ENCODE results near the gene KAZN. TPM values are rescaled to one million over a fixed set of nuclear protein-coding genes. Genes with fewer than 3 reads are reported as not detected.

KAZN gene
- total and polyA plus RNA-seq, 2 of the 8 experiments (the other 6 are each of a cell fraction or from before 2014, with no cell fraction given) = 3.7 to 11.8 TPM

- Histone ChIP-seq H3K79me2 (ENCODE audit: control insufficient read depth in 1 of 2, insufficient read depth in 2 of 2, low read length in 2 of 2) (no peaks in the 10 kb centered on the region; a peak in 1 of 4 replicates), H3K23me2 (ENCODE audit: low read depth, low read length) (peaks cover 2% of the 10 kb centered on the region; the same call in 1 of the 2 replicates), H4K5ac (ENCODE audit: insufficient read length, low read depth, low read length) (no peak overlapping the region), H3K4ac (replicated peaks; ENCODE audit: insufficient read length, low read depth, low read length) (no peak overlapping the region), H3K9ac (replicated peaks in 1 of 4; ENCODE audit: extremely low read depth in 1 of 4, low read depth in 3 of 4, low read length in 3 of 4) (no peak overlapping the region), H2AFZ (ENCODE audit: low read length) (no peak overlapping the region), H4K91ac (replicated peaks; ENCODE audit: insufficient read length, low read length) (peak overlapping the region; percentile 25), H2BK12ac (ENCODE audit: low read depth, low read length) (peak overlapping the region; percentile 30; the same call in 1 of the 2 replicates), H4K20me1 (replicated peaks in 1 of 2; ENCODE audit: control insufficient read depth in 1 of 2, insufficient read depth in 2 of 2, low read length in 2 of 2) (peaks cover 0 to 2% of the 10 kb centered on the region in 2 experiments), H4K8ac (ENCODE audit: extremely low read depth, insufficient read depth, low read length) (peak overlapping the region; percentile 53; the same call in 1 of the 2 replicates), H2BK120ac (replicated peaks; ENCODE audit: low read depth, low read length) (no peak overlapping the region), H3K18ac (ENCODE audit: extremely low read depth, low read length) (no peak overlapping the region; the same call in 1 of the 2 replicates), H2AK5ac (ENCODE audit: low read depth, low read length) (peak overlapping the region; percentile 78; the same call in 1 of the 2 replicates), H2BK20ac (ENCODE audit: low read length) (no peak overlapping the region), H3K9me3 (ENCODE audit: insufficient read depth in 2 of 2, low read depth in 1 of 2, low read length in 1 of 2) (no peaks in the 10 kb centered on the region), H3K4me1 (replicated peaks in 1 of 4; ENCODE audit: control insufficient read depth in 3 of 4, insufficient read depth in 4 of 4, low read length in 3 of 4) (peaks cover 9 to 34% (median 17%) of the 10 kb centered on the region in 4 experiments), H2BK15ac (ENCODE audit: low read length) (peak overlapping the region; percentile 88), H3K4me3 (ENCODE audit: extremely low read depth in 1 of 4, insufficient read depth in 2 of 4, low read depth in 3 of 4, low read length in 4 of 4) (no peak overlapping the region), H3K23ac (ENCODE audit: insufficient read length) (no peak overlapping the region), H3K79me1 (ENCODE audit: low read depth, low read length) (no peaks in the 10 kb centered on the region), H3K56ac (replicated peaks; ENCODE audit: insufficient read length, low read depth, low read length) (no peak overlapping the region), H3K27me3 (replicated peaks in 1 of 4; ENCODE audit: control insufficient read depth in 3 of 4, extremely low read depth in 1 of 4, insufficient read depth in 3 of 4, low read length in 3 of 4) (no peaks in the 10 kb centered on the region), H3K27ac (ENCODE audit: low read depth, low read length) (no peak overlapping the region), H3K4me2 (ENCODE audit: insufficient read depth in 1 of 2, low read depth in 2 of 2, low read length in 2 of 2) (no peak overlapping the region), H2BK5ac (ENCODE audit: low read depth, low read length) (peak overlapping the region; percentile 16; the same call in 1 of the 2 replicates), H3K36me3 (ENCODE audit: control insufficient read depth in 2 of 4, insufficient read depth in 4 of 4, low read length in 3 of 4) (no peaks in the 10 kb centered on the region), H3K14ac (ENCODE audit: insufficient read length) (no peak overlapping the region)
- DNase-seq (ENCODE audit: low read depth in 1 of 2, low spot score in 2 of 2) (no peak), FAIRE-seq (no peak)
- 91% methylated on average over 11 of the region's 12 CpGs; no CpG with 5 or more reads in 1 of the 2 experiments for WGBS, 2 experiments (ENCODE audit: extremely low coverage in 1 of 2, insufficient coverage in 1 of 2, insufficient read length in 1 of 2, insufficient replicate concordance in 2 of 2, low coverage in 1 of 2, low lambda C conversion rate in 2 of 2, missing lambda C conversion rate in 1 of 2)
- TF ChIP-seq TCF12 (IDR thresholded peaks at IDR 0.05; ENCODE audit: low read depth, low read length) (no peak), NANOG (IDR thresholded peaks at IDR 0.05; ENCODE audit: insufficient read depth, low read depth, low read length, poor library complexity, severe bottlenecking) (no peak), TAF7 (optimal IDR thresholded peaks at IDR 0.05; ENCODE audit: borderline replicate concordance, low read depth, low read length) (no peak), RXRA (IDR thresholded peaks at IDR 0.05; ENCODE audit: insufficient read depth, low read depth, low read length) (no peak), POLR2A (IDR thresholded peaks at IDR 0.05; ENCODE audit: control extremely low read depth in 1 of 2, low read depth in 2 of 2, low read length in 2 of 2) (no peak)
- ChIA-PET POLR2A (ENCODE audit: partially characterized antibody) (no interaction called here), CTCF (ENCODE audit: partially characterized antibody) (interaction anchor here (0.5 to 1.8 kb wide), 9 partner anchors 14 to 1514 kb away, joined by 3 to 9 read pairs (median 4); no protein-coding TSS in a partner anchor)
Measured at GRCh38 chr1:14944471-14944985, 346.0 kb downstream of the KAZN start.
